Measurements from ENCODE around the gene CTAGE9. TPM values are rescaled to one million over a fixed set of nuclear protein-coding genes. Genes with fewer than 3 reads are reported as not detected.

CTAGE9 gene
- total RNA-seq, 1 donor from 2014 or later: not detected

DNA sequence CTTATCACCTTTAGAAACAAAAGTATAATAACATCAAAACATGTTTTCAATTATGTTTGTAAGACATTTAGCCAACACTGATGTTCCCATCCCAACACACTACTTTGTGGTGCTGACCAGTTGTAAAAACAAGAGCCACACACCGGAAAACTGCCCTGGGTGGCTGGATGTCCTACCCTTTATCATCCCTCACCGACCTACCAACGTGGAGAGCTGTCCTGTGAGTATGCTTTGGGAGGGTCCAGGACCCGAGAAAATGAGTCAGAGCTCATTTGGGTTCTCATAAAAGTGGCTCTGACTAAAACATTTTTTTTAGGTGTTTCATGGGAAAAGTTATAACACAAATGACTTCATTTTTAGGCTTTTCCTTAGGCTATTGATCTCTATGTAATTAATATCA is 29.3 kb upstream of the CTAGE9 start:
- H3K4me1 ChIP-seq: no peaks in the 10 kb centered on the region
- H3K9me3 ChIP-seq (replicated peaks): no peaks in the 10 kb centered on the region
- no peaks in the 10 kb centered on the region for H3K36me3 ChIP-seq
- intact Hi-C loops (cut with micrococcal nuclease): no loop called here
- no peaks in the 10 kb centered on the region for H3K27me3 ChIP-seq (ENCODE audit: low read depth)
- no peak overlapping the region for H3K27ac ChIP-seq (replicated peaks)
- DNase-seq: no peak
- TF ChIP-seq CTCF (IDR thresholded peaks at IDR 0.05; ENCODE audit: borderline replicate concordance): no peak
- no peak overlapping the region for H3K4me3 ChIP-seq

- DNase-seq: no peak
- H3K27ac ChIP-seq (replicated peaks): no peak overlapping the region
- H3K9me3 ChIP-seq (replicated peaks): no peaks in the 10 kb centered on the region
- H3K27me3 ChIP-seq (ENCODE audit: low read depth): no peaks in the 10 kb centered on the region
- no peaks in the 10 kb centered on the region for H3K36me3 ChIP-seq
- no peak overlapping the region for H3K4me3 ChIP-seq
- no peak for TF ChIP-seq CTCF (IDR thresholded peaks at IDR 0.05; ENCODE audit: borderline replicate concordance)
- H3K4me1 ChIP-seq: no peaks in the 10 kb centered on the region
- intact Hi-C loops (cut with micrococcal nuclease): no loop called here
These were observed 28.3 kb upstream of the CTAGE9 start for GRCh38 chr6:131739136-131739535.

DNA sequence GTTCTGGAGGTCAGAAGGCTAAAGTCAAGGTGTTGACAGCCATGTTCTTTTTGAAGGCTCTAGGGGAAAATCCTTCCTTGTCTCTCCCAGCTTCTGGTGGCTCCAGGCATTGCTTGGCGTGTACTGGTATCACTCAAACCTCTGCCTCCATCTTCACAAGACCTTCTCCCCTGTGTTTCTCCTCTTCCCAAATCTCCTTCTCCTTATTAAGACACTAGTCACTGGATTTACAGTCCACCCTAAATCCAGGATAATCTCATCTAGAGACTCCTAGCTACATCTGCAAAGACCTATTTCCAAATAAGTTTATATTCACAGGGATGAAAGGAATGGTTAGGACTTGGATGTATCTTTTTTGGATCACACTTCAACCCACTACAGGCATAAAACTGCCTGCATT is 26.0 kb upstream of the CTAGE9 start:
- DNase-seq: no peak
- Histone ChIP-seq H3K27ac (replicated peaks) (no peak overlapping the region), H3K27me3 (ENCODE audit: low read depth) (no peaks in the 10 kb centered on the region), H3K36me3 (no peaks in the 10 kb centered on the region), H3K4me1 (no peaks in the 10 kb centered on the region), H3K4me3 (no peak overlapping the region), H3K9me3 (replicated peaks) (no peaks in the 10 kb centered on the region)
- TF ChIP-seq CTCF (IDR thresholded peaks at IDR 0.05; ENCODE audit: borderline replicate concordance): no peak
- intact Hi-C loops (cut with micrococcal nuclease): no loop called here

DNA sequence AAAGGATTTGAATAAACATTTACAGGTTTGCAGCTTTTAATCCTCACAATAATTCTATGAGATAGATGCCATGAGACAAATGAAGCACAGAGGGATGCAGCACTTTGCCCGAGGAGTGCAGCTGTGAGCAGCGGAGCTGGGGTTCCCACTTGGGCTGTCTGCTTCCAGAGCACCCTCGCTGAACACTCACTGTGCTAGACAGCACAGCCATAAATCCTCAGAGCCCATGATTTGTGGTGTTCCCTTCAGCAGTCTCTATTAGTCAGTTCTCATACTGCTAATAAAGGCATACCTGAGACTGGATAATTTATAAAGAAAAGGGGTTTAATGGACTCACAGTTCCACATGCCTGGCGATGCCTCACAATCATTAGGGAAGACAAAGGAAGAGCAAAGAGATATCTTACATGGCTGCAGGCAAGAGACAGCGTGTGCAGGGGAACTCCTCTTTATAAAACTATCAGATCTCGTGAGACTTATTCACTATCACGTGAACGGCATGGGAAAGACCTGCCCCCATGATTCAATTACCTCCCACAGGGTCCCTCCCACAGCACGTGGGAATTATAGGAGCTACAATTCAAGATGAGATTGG is 25.3 kb upstream of the CTAGE9 start:
- TF ChIP-seq CTCF (IDR thresholded peaks at IDR 0.05; ENCODE audit: borderline replicate concordance): no peak
- no peaks in the 10 kb centered on the region for H3K4me1 ChIP-seq
- H3K36me3 ChIP-seq: no peaks in the 10 kb centered on the region
- no peak for DNase-seq
- intact Hi-C loops (cut with micrococcal nuclease): no loop called here
- H3K9me3 ChIP-seq (replicated peaks): peaks cover 1% of the 10 kb centered on the region
- no peak overlapping the region for H3K4me3 ChIP-seq
- H3K27me3 ChIP-seq (ENCODE audit: low read depth): no peaks in the 10 kb centered on the region
- no peak overlapping the region for H3K27ac ChIP-seq (replicated peaks)

- Histone ChIP-seq H3K4me3 (no peak overlapping the region), H3K9me3 (replicated peaks) (peaks cover 4% of the 10 kb centered on the region), H3K27me3 (ENCODE audit: low read depth) (no peaks in the 10 kb centered on the region), H3K4me1 (no peaks in the 10 kb centered on the region), H3K36me3 (no peaks in the 10 kb centered on the region), H3K27ac (replicated peaks) (peak overlapping the region; percentile 13)
- no peak for TF ChIP-seq CTCF (IDR thresholded peaks at IDR 0.05; ENCODE audit: borderline replicate concordance)
- intact Hi-C loops (cut with micrococcal nuclease): no loop called here
- DNase-seq: no peak
These were observed 22.7 kb upstream of the CTAGE9 start for GRCh38 chr6:131733376-131734016.

Data from left ventricle myocardium inferior (tissue), 1 donor.